SK-N-DZ (cell line): Measurements from ENCODE around the gene HMGXB4.

Experiments used
- DNase-seq: peaks from one replicate; pipeline ENCODE4 v3.0.0-alpha.2; 2015; ENCODE audit warnings: low spot score

The HMGXB4 gene

DNA sequence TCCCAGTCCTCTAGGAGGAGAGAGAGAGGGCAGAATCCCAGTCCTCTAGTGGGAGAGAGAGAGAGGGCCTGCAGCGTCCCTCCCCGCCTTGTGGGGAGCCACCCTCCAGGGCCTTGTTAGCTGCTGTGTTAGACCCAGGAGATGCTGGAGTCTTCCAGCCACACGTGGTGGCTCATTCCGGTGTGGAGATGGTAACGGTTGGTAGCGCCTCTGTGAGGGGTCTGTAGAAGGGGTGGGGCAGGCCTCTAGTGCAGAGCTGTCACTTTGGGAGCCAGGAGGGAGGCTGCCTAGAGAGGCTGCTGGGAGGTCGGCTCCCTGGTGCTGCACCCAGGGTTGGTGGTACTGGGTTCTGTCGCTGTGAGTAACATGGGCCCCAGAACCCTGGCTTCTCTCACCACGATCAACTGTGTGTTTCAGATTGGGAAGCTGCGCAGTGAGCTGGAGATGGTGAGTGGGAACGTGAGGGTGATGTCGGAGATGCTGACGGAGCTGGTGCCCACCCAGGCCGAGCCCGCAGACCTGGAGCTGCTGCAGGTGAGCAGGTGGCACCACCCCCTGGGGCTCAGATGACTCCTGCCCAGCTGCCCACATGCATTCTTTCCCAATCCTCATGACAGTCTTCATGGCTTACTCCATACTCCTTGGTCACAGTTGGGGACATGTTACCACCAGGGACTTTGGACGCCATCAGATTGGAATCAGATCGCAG lies 69.7 kb downstream of the HMGXB4 start:
- DNase-seq = no peak

DNA sequence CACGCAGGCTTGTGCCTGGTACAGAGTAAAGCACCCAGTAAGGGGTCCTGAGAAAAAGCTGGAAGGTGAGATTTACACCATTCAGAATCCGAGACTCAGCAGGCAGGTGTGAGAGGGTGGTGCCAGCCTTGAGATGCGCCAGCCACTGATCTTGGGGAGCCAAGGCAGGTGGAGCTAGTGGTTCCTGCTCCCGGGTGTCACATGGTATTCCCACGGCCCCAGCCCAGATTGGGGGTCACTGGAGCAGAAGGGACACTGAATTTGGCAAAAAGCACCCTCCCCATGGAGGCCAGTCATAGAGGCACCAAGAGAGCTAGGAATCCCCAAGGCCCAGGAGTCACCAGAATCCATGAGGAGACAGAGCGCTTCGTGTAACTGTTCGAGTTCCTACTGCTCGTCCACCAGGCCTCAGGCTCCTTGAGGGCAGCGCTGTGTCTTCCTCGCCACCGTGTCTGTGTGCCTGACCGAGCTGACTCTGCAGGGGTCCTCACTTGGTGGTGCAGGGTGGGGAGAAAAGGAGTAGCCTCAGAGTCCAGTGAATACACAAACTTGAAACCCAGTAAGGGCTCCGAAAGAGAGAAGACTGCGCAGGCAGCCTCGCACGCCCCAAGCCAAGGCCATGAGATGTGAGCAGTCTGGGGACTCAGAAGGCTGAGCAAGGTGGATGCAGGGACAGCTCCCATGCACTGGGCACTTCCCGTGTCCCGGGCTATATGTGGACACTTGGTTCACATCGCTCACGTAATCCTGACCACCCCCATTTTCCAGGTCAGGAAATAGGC lies 70.6 kb downstream of the HMGXB4 start:
- no peak for DNase-seq

DNA sequence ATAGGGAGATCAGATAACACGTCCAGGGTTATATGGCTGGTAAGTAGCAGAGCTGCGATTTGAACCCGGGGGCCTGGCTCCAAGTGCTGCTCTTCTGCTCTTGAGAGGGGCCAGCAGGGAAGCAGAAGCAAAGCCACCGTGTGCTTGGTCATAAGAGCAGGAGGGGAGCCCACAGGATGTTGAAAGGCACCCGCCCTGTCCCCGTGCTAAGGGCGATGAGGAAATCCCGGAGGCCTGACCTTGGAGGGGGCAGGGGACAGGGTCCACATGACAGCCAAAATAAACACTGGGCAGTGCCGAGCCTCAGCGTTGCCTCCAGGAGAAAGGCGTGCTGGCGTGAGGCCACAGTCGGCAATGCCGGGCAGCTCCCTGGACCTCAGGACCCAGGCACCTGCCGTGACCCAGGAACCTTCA lies 71.2 kb downstream of the HMGXB4 start:
- no peak for DNase-seq

DNA sequence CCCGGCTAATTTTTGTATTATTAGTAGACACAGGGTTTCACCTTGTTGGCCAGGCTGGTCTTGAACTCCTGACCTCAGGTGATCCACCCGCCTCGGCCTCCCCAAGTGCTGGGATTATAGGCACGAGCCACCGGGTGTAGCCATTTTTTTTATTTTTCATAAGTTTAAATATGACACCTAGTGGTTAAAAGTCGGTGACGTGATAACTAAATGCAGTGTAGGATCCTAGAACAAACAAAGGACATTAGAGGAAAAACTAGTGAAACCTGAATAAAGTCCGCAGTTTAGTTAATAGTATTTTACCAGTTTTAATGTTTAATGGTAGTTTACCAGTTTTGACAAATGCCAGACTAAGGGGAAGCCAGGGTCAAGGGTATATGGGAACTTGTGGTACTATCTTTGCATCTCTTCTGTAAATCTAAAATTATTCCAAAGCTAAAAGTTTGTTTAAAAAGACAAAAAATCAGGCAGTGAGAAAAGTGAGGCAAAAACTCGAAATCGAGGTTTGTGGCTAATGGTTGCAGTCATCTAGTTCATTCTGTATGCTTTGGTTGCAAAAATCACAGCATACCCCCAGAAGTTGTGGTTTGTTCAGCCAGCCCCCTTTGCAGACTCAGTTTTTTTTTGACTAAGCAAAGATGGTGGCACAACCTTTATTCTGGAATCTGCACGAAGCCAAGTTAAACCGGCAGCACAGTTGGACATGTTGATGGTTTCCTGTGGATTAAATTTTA lies 72.0 kb downstream of the HMGXB4 start:
- no peak for DNase-seq

DNA sequence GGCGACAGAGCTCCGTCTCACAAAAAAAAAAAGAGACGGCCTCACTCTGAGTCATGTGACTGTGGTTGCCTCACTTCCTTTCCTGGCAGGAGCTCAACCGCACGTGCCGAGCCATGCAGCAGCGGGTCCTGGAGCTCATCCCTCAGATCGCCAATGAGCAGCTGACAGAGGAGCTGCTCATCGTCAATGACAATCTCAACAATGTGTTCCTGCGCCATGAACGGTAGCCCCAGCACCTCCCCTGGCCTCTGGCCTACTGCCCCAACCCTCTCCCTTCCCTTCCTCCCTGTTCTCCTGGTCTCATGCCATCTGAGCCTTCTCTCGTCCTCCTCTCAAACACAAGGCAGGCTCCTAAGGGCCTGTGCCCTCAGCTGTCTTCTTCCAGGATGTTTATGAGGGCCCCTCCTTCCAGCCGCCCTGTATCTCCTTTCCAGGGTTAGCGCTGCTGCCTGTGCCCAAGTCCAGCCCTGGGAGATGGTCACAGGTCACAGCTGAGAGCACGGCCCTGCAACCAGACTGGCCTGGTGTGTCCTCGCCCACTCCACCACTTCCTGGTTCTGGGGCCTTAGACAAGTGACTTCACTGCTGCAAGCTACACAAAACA lies 73.1 kb downstream of the HMGXB4 start:
- DNase-seq = no peak

DNA sequence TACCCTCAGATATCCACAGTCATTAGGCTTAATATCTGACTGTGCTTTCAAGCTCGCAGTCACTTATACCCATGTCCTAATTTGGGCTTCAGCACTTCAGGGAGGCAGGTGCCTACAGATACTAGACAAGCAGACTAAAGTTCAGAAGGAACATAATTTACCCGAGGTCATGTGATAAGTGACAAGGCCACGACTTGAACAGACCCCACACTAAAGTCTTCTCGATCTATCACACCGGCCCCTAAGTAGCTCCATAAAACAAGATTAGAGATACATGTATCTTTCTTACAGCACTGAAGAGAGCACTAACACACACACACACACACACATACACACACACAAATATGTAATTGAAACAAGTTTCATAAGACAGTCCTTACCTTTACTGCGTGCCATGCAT lies 75.0 kb downstream of the HMGXB4 start:
- DNase-seq = no peak

DNA sequence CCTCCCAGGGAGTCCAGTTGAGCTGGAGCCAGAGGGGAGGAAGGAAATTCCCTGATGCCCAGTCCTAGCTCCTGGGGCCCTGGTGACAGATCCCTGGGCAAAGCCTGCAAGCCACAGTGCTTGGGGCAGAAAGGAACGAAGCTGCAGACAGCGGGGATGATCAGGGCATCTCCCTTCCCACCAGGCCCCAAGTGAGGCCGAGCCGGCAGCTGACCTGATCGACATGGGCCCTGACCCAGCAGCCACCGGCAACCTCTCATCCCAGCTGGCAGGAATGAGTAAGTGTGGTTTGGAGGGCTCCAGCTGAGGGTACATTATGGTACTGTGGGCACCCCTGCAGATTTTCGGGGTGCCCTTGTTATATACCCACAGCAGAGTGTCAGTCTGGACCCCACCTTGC lies 75.9 kb downstream of the HMGXB4 start:
- no peak for DNase-seq

DNA sequence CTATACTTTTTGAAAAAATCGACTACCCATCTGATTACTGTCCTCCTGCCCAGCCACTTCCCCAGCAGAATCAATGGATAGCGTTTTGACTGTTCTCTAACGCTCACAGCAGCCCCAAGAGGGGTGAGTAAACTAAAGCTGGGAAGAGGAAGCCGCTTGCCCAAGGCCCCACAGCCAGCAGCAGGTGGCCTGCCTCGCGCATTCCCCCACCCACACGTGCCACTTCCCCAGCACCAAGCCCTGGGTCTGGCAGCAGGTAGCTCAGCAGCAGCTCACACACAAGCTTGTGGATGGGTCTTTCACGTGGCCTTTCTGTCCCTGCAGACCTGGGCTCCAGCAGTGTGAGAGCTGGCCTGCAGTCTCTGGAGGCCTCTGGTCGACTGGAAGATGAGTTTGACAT lies 76.7 kb downstream of the HMGXB4 start:
- DNase-seq = no peak

DNA sequence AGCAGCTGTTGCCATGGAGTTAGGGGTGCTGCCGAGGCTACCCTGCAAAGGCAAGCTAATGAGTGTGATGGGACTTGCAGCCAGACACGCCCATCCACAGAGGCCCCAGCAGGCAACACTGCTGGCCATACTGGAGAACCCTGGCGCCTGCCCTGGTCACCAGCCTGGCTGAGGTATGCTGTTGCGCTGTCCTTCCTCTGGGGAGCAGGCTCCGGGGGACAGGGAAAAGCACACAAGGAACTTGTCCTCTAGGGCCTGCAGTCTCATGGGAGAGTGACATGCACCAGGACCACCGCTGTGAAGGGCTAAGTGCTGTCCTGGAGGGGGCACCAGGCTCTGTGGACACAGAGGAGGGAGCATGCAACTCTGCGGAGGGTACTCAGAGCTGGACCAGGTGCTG lies 78.2 kb downstream of the HMGXB4 start:
- DNase-seq = peak; percentile 63

DNA sequence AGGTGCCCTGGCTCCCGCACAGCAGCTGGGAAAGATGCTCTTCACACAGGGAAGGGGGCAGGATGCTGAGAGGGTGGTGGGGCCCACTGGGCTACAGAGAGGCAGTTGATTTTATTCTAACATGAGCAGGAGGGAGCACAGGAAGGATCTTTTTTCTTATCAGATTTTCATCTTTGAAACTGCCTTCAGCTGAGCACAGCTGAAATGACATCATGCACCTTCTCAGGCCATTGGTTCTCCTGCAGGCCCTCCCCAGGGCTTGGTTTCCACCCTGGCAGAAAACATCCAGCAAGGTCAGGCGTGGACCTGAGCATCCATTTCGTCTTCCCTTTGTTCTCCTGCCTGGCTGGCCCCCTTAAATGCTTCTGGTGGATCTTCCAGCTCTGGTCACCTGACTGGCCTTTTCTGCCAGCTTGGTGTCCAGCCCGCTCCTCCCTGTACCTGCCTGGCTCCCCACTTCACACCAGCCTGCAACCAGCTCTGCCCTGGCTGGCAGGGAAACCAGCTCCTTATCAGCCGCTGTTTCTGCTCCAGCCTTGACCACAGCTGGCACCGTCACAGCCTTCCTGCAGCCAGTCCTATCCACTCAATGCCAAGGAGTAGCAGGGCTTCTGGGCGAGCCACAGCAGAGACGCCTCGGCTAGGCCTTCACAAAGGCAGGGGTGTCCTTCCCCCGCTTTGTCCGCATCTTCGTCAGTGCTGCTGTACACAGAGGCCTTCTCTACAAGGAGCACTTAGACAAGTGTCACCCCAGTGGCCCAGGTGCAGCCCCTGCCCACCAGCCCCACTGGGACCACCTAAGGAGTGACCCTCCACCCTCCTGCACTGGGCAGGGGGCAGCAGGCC lies 78.9 kb downstream of the HMGXB4 start:
- peak; percentile 47 for DNase-seq

DNA sequence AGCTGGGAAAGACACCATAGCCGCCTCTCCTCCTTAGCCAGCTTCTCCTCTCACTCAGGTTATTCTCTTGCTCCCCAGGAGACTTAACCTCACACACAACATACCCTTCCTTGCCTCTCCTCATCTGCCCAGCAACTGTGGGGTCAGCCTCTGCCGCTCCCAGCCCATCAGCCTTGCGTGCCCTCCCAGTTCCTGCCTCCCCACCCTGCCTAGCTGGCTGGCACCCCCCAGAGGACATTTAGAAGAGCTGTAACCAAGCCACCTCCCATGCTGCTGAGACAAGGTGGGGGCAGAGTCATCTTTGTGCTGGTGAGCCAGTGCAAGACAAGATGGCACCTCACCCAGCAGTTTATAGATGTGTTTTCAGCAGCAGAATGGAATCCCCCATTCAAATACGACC lies 80.6 kb downstream of the HMGXB4 start:
- no peak for DNase-seq

DNA sequence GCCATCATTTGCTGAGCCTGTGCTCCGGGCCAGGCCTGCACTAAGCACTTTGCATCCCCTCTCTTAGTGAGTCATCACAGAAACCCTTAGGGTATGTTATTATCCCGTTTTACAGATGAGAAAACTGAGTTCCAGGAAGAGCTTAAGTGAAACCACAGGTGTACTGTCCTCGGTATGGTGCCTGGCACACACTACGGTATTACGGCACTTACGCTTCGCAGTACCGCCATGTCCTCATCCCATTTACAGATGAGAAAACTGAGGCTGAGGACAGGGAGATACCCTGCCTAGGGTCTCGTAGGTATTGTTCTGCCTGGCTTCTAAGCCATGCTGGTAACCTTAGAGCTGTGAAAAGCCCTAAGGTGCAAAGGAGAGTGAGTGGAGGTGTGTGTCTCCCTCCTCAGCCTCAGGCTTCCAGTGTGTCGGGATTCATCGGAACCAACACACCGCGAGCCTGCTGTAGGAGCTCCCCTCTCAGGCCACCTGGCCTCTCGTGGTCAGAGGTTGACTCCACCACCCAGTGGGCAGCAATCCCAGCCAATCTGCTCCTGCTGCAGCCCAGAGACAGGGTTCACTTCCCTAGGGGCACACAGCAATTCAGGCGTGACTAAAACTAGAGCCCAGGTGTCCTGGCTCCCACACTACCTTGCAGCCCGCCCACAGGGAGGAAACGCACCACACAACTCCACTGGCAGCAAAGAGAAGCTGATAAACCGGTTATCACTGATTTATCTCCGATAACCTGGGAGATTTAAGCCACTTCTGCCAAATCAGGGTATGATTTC lies 84.0 kb downstream of the HMGXB4 start:
- DNase-seq = no peak

DNA sequence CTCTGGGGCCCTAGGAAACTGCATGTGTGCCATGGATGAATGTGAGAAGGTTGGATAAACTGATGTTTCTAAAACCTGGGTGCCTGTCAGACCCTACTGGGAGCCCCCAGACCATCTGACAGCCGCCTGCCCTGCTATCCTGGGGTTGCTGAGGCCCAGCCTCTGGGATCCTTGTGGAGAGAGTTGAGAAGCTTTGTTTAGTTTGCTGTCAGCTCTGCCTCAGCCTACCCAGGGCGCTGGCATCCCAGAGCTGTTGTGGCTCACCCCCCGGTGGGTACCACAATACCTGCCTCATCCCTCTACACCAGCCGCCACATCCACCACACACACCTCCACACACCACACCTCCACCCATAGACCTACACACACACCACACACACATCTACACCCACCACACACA lies 85.1 kb downstream of the HMGXB4 start:
- DNase-seq = no peak

DNA sequence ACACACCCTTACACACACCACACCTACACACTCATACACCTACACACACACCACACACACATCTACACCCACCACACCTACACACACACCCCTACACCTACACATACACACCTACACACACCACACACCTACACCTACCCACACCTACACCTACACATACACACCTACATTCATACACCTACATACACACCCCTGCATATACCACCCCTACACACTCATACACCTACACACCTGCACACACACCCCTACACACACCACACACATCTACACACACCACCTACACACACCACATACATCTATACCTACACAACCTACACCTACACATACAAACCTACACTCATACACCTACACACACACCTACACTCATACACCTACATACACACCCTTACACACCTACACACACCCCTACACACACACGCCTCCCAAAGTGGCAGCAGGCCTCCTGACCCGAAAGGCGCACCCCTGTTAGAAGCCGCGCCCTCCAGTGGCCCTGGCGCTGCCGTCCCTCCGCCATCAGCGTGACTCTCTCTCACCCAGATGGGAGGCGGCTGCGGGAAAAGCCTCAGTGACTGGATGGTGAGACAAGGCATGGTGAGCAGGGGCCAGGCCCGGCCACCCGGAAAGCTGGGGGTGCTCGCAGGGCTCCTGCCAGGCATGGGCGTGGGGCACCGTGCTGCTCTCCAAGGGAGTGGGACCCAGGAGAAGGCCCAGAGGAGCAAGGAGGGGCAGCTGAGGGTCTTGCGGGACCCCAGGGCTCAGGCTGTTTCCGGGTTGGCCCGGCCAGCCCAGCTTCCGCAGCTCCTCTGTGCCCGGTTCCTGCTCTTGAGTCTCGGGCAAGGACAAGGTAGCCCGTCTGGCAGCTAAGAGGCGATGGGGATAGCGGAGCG lies 86.6 kb downstream of the HMGXB4 start:
- no peak for DNase-seq

DNA sequence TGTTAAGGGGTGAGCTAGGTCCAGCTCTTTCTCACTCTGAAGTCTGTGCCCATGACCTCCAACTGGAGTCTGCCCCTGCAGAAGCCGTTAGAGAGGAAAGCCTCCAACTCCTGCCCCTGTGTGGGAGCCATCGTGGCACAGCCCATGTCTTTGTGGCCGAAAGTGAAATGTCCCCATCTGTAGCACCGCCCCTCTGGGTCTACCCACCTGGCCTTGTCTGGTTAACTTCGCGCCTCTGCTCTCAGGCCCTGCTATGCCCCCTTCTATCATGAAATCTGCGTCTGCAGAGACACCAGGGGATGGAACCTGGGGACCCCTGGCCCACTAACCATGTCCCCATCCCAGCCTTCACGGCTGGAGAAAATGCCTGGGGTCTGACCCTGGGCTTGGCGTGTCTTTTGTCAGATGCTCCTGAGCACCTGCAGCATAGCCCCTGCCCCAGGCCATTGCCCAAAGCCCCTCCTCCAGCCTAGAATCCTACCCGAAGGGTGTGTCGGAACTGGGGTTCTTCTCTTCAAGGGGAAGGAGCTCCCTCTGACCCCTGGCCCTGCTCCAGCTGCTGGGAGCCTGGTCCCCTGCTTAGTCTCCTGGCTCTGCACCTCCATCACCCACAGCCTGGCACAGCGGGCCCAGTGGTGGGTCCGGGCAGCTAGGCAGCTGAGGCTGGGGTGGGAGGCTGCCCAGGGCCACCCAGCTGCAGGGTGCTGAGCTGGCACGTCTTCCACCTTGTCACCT lies 87.8 kb downstream of the HMGXB4 start:
- DNase-seq = no peak
